Prostate gland (tissue), 2 donors: ENCODE data around the gene METTL9. TPM values are rescaled to one million over a fixed set of nuclear protein-coding genes. Genes with fewer than 3 reads are reported as not detected.
"Not testable (repeated sequence)": the region's sequence is repeated elsewhere in the genome, so short reads cannot be mapped to it uniquely, and the experiment has no call there.

ENCODE experiments used
- DNase-seq: peaks from one replicate; pipeline ENCODE4 v3.0.0-alpha.2; 2019; ENCODE audit warnings: low spot score
- H3K27ac ChIP-seq, 2 donors: fragments of 200-600 bp; sonication (generic); 2 replicates each; pipeline ENCODE4 v1.5.1; 2017 to 2019
- H3K27me3 ChIP-seq: fragments of 200-600 bp; sonication (generic); replicated peaks from 2 replicates; pipeline ENCODE4 v1.5.1; 2019; ENCODE audit not compliant: insufficient read depth
- H3K36me3 ChIP-seq, 2 donors: fragments of 200-600 bp; sonication (generic); 1 replicate in 1 of 2; 2 replicates in 1 of 2; pipeline versions ENCODE4 v1.5.1 to v1.8.1; 2017 to 2019
- H3K4me1 ChIP-seq: fragments of 200-600 bp; sonication (generic); replicated peaks from 2 replicates; pipeline ENCODE4 v1.5.1; 2019
- H3K4me3 ChIP-seq, 2 donors: fragments of 200-600 bp; sonication (generic); 2 replicates each; pipeline ENCODE4 v1.5.1; 2017 to 2019
- H3K9me3 ChIP-seq: fragments of 200-600 bp; sonication (generic); 2 replicates; pipeline ENCODE4 v1.5.1; 2017
- CTCF ChIP-seq, 4 experiments: fragments of 200-600 bp in 2 of 4; fragments of 450-650 bp in 2 of 4; sonication (generic) in 2 of 4; IDR thresholded peaks; 1 replicate in 3 of 4; 2 replicates in 1 of 4; pipeline ENCODE4 v1.5.1; 2016 to 2019; ENCODE audit warnings: antibody characterized with exemption in 4 of 4, mild to moderate bottlenecking in 2 of 4, moderate library complexity in 2 of 4
- POLR2A ChIP-seq: fragments of 450-650 bp; IDR thresholded peaks from one replicate; pipeline ENCODE4 v1.6.1; 2016; ENCODE audit warnings: antibody characterized with exemption, mild to moderate bottlenecking
- POLR2AphosphoS5 ChIP-seq: sonication (generic); formaldehyde crosslinking; IDR thresholded peaks from one replicate; pipeline ENCODE4 v1.6.1; 2017; ENCODE audit warnings: antibody characterized with exemption
- WGBS: methylation state at CpG from one replicate; pipeline ENCODE4 v1.1.5; 2018; 5-methylcytosine and 5-hydroxymethylcytosine counted together
- intact Hi-C: fragments of 100-400 bp; cut with DNase I; formaldehyde crosslinking; loops from one replicate; pipeline ENCODE4 v1.14.2; 2022
- total RNA-seq, 2 donors: library from RNA; depleted of rRNA; stranded (reverse); fragments of >200 nt; gene quantifications; one replicate each; pipeline ENCODE4 v1.1.0, GENCODE V29; 2016

The METTL9 gene
- total RNA-seq, 2 donors from 2014 or later: 98.9 to 160 TPM

GRCh38 chr16:21574372-21574771 is 25.0 kb upstream of the METTL9 start:
- Histone ChIP-seq H3K27me3 (no peaks in the 10 kb centered on the region), H3K36me3 (no peaks in the 10 kb centered on the region), H3K27ac (no peak overlapping the region), H3K4me3 (no peak overlapping the region), H3K4me1 (no peaks in the 10 kb centered on the region), H3K9me3 (no peaks in the 10 kb centered on the region)
- no peak for DNase-seq
- intact Hi-C loops: no loop called here
- TF ChIP-seq POLR2AphosphoS5 (no peak), POLR2A (no peak), CTCF (IDR thresholded peaks at IDR 0.05) (no peak)
- WGBS: 79% methylated on average over 4 of the region's 4 CpGs

DNA sequence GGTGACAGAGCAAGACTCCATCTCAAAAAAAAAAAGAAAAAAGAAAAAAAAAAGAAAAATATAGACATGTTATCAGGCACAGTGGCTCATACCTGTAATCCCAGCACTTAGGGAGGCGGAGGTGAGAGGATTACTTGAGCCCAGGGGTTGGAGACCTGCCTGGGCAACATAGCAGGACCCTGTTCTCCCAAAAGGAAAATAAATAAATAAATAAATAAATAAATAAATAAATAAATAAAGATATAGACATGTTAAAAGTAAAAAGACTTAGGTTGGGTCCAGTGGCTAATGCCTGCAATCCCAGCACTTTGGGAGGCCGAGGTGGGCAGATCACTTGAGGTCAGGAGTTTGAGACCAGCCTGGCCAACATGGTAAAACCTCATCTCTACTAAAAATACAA is 23.1 kb upstream of the METTL9 start:
- H3K4me3 ChIP-seq, H3K27ac ChIP-seq, H3K4me1 ChIP-seq, DNase-seq, H3K27me3 ChIP-seq, H3K9me3 ChIP-seq, H3K36me3 ChIP-seq, intact Hi-C loops: not testable (repeated sequence)
- WGBS: 96% methylated on average over 2 of the region's 2 CpGs

GRCh38 chr16:21577487-21577886 is 21.9 kb upstream of the METTL9 start:
- 80% methylated on average over 2 of the region's 2 CpGs for WGBS
- H3K9me3 ChIP-seq, H3K27me3 ChIP-seq, DNase-seq, H3K36me3 ChIP-seq, H3K4me1 ChIP-seq, H3K4me3 ChIP-seq, intact Hi-C loops, H3K27ac ChIP-seq: not testable (repeated sequence)

GRCh38 chr16:21578311-21578710 is 21.1 kb upstream of the METTL9 start:
- H3K27ac ChIP-seq, H3K36me3 ChIP-seq, H3K4me1 ChIP-seq, DNase-seq, H3K27me3 ChIP-seq, H3K9me3 ChIP-seq, intact Hi-C loops, H3K4me3 ChIP-seq: not testable (repeated sequence)
- 91% methylated on average over 5 of the region's 5 CpGs for WGBS

DNA sequence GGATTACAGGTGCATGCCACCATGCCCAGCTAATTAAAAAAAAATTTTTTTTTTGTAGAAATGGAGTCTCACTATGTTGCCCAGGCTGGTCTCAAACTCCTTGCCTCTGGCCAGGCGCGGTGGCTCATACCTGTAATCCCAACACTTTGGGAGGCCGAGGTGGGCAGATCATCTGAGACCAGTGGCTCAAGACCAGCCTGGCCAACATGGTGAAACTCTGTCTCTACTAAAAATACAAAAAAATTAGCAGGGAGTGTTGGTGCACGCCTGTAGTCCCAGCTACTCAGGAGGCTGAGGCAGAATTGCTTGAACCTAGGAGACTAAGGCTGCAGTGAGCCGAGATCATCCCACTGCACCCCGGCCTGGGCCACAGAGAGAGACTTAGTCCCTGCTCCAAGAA is 19.2 kb upstream of the METTL9 start:
- WGBS: 89% methylated on average over 6 of the region's 6 CpGs
- intact Hi-C loops: loop anchor here (5.0 kb wide), 2 partner anchors 127 to 1117 kb away; no protein-coding TSS in a partner anchor
- H3K27me3 ChIP-seq: not testable (repeated sequence)

GRCh38 chr16:21580807-21581206 is 18.6 kb upstream of the METTL9 start:
- no peak overlapping the region for H3K27ac ChIP-seq
- no peaks in the 10 kb centered on the region for H3K36me3 ChIP-seq
- no peaks in the 10 kb centered on the region for H3K27me3 ChIP-seq
- H3K9me3 ChIP-seq: no peaks in the 10 kb centered on the region
- no peaks in the 10 kb centered on the region for H3K4me1 ChIP-seq
- TF ChIP-seq CTCF (IDR thresholded peaks at IDR 0.05) (no peak), POLR2A (no peak), POLR2AphosphoS5 (no peak)
- intact Hi-C loops: loop anchor here (5.0 kb wide), 2 partner anchors 126 to 1116 kb away; no protein-coding TSS in a partner anchor
- no peak overlapping the region for H3K4me3 ChIP-seq
- WGBS: 91% methylated on average over 2 of the region's 2 CpGs
- DNase-seq: no peak

More for the DNA sequence above, 19.2 kb upstream of the METTL9 start:
- H3K4me1 ChIP-seq, H3K9me3 ChIP-seq, H3K36me3 ChIP-seq, H3K4me3 ChIP-seq, H3K27ac ChIP-seq, DNase-seq: not testable (repeated sequence)

DNA sequence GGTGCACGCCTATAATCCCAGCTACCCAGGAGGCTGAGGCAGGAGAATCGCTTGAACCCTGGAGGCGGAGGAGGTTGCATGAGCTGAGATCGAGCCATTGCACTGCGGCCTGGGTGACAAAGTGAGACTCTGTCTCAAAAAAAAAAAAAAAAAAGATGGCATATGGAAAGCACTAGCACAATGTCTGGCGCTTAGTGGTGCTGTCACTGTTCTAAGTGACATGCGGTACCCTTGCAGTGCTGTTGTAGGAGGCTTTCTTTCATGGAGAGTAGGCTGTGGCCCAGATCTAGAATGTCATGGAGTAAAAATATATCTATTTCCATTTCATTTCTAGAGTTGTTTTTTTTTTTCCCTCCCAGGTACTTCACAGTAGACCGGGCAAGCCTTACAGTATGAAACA is 14.6 kb upstream of the METTL9 start:
- DNase-seq: no peak
- intact Hi-C loops: loop anchor here (5.0 kb wide), 2 partner anchors 122 to 1112 kb away; no protein-coding TSS in a partner anchor

DNA sequence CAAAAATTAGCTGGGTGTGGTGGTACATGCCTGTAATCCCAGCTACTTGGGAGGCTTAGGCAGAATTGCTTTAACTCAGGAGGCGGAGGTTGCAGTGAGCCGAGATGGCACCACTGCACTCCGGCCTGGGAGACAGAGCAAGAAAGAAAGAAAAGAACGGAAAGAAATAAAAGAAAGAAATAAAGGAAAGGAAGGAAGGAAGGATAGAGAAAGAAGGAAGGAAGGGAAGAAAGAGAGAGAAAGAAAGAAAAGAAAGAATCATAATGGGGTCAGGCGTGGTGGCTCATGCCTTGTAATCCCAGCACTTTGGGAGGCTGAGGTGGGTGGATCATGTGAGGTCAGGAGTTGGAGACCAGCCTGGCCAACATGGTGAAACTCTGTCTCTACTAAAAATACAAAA is 10.8 kb upstream of the METTL9 start:
- DNase-seq, H3K36me3 ChIP-seq, H3K9me3 ChIP-seq, H3K4me1 ChIP-seq, H3K27ac ChIP-seq, H3K4me3 ChIP-seq, intact Hi-C loops, H3K27me3 ChIP-seq: not testable (repeated sequence)
- 91% methylated on average over 5 of the region's 5 CpGs for WGBS

More for the DNA sequence above, 14.6 kb upstream of the METTL9 start:
- Histone ChIP-seq H3K9me3 (no peaks in the 10 kb centered on the region), H3K27ac (no peak overlapping the region), H3K4me3 (no peak overlapping the region), H3K36me3 (no peaks in the 10 kb centered on the region), H3K4me1 (no peaks in the 10 kb centered on the region), H3K27me3 (no peaks in the 10 kb centered on the region)
- TF ChIP-seq POLR2A (no peak), CTCF (IDR thresholded peaks at IDR 0.05) (no peak), POLR2AphosphoS5 (no peak)
- 94% methylated on average over 8 of the region's 8 CpGs for WGBS
